Renal pelvis (tissue), 4 donors: ENCODE results near the gene C3orf22. TPM values are rescaled to one million over a fixed set of nuclear protein-coding genes. Genes with fewer than 3 reads are reported as not detected.

ENCODE experiments used
- DNase-seq: peaks from one replicate; pipeline ENCODE4 v3.0.0-alpha.2; 2013
- polyA plus RNA-seq, 3 donors: library from polyadenylated mRNA; unstranded; fragments of 120-200 nt; gene quantifications; one replicate each; pipeline ENCODE4 v1.2.1, GENCODE V29; 2013; ENCODE audit not compliant: insufficient read length in 3 of 3

The C3orf22 gene
- polyA plus RNA-seq, 3 donors, result 0.04 to 0.25 TPM; not detected in 1

- no peak for DNase-seq
Observed at GRCh38 chr3:126528419-126528799, 30.3 kb downstream of the C3orf22 start.

GRCh38 chr3:126527455-126528211, 31.1 kb downstream of the C3orf22 start:
- no peak for DNase-seq

- no peak for DNase-seq
Observed at GRCh38 chr3:126527006-126527405, 31.7 kb downstream of the C3orf22 start.

DNA sequence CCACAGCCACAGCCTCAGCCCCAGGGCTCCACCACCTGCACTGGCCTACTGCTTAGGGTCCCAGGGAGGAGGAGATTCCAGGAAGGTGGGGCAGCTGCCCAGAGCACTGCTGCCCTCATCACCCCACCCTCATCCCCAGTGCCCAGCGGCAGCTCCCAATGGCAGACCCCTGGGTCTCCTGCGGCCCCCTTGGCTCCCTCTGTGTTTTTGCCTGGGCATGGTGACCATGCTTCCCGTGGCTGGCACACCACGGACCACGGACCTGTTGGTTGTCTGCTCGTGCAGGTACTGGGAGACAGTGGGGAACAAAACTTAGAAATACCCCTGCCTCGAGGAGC, 32.1 kb downstream of the C3orf22 start:
- no peak for DNase-seq

DNA sequence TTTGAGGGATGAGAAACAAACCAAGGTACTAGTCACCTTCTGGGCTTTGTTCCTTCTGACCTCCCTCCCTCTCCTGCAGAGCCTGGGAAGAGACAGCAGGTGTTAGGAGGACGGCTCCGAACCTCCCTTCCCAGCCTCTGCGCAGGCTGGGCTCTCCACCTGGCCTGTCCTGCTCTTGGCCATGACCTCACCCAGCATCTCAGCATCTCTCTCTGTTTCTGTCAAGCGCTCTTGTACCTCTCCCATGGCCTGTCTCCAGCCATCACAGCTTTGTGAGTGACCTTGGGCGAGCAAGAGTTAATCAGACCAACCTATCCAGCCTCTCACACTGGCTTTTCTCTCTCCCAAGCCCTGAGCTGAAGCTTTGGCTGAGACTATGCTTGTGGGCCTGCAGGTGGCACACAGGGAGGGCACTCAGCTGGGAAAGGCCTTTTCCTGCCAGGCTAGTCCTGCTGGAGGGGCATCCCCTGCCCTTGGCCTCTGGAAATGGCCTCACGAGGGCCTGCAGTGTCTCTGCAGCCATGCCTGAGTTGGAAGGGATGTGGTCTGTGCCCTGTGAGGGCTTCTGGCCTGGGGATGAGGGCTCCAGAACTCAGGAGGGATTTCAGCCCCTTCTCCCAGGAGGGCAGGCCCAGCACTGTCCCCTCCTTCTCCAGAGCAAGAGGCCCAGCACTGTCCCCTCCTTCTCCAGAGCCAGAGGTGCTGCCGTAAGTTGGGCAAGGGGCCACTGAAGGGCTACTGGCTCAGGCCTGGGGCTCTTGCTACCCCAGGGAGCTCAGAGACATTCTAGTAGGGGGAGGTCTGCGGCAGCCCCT, 32.7 kb downstream of the C3orf22 start:
- DNase-seq, result no peak

- DNase-seq, result no peak
Observed at GRCh38 chr3:126525091-126525852, 33.5 kb downstream of the C3orf22 start.

DNA sequence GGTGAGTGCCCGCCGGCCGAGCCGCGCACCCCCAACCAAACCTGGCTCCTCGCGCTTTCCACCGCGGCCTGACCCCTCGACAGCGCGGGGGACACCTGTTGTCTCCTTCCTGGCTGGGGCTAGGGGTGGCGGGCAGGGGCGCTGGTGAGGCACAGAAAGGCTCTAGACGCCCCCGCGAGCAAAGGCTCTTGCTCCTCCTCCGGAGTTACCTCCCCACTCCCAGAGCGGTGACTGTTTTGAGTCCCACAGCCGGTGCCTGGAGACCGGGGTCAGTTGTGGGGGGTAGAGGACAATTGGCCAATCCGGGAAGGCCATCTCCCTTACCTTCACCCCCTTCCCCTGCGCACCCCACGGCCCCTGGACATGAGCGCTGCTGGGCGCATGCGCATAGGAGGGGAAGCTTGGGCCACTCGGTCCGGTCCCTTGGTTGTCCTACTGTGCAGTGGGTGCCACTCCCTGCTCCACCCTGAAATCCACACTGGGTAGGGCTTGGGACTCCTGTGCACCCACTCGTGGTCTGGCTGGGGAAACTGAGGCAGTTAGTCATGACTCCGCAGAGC, 34.2 kb downstream of the C3orf22 start:
- no peak for DNase-seq

- peak; percentile 46 for DNase-seq
Observed at GRCh38 chr3:126523745-126524428, 34.8 kb downstream of the C3orf22 start, which contains the start of gene CHST13. CHST13 (plus strand) TSS chr3:126524155; CDS start chr3:126524333, 178 bp downstream.

DNA sequence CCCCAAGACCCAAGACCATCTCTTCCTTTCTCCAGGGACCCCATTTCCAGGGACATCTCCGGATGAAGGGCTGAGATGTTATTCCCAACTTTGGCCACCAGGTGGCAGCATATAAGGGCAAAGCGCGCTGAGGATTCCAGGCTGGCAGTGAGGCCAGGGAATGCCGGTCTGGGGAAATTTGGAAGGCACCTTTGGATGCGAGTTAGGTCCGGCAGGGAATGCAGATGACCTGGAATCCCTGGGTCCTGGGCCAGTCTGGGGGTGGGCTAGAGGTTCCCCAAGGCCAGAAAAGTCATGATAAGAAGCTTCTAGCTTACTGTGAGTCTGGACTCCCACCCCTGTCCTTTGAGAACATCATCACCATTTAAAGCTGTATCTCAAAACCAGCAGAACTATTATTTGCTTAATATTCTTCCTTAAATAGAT, 36.4 kb downstream of the C3orf22 start:
- DNase-seq, result no peak

GRCh38 chr3:126521122-126521891, 37.4 kb downstream of the C3orf22 start:
- no peak for DNase-seq

DNA sequence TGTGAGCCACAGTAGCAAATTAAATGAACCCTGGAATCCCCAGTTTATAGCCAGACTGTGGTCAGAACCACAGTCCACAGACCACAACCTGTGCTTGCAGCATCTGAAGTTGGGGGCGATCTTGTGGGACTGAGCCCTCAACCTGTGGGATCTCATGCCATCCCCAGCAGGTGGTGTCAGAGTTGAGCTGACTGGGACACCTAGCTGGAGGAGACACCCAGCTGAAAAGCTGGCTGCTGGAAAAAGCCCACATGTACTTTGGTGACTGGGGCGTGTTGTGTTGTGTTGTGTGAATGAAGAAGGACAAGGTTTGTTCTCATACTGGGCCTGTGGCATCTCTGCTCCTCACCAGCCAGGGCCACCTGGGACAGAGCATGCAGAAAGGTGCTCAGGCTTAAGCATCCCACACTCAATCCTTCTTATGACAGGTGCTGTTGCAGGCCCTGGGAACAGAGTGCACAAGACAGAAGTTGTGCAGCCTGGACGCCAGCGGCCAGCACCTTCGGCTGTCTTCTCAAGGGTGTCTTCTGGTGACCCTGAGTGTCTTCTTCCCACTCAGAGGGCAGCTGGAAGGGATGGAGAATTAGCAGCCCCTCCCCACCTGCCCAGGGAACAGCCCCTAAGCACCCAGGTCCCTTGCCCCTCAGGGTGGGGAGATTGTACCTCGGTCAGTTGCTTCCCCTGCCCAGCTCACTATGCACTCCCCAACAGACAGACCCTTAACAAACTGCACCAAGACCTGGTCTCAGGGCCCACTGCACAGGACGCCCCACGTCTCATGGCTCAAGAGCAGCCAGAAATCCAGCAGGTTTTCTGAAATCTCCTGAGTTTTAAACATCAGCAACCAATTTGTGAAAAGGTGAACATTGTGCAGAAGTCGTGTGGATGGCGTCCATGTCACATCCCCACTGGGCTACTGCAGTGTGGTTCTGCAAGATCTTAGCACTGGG, 39.0 kb downstream of the C3orf22 start:
- DNase-seq, result no peak

- DNase-seq, result no peak
Observed at GRCh38 chr3:126518779-126519177, 40.0 kb downstream of the C3orf22 start.

DNA sequence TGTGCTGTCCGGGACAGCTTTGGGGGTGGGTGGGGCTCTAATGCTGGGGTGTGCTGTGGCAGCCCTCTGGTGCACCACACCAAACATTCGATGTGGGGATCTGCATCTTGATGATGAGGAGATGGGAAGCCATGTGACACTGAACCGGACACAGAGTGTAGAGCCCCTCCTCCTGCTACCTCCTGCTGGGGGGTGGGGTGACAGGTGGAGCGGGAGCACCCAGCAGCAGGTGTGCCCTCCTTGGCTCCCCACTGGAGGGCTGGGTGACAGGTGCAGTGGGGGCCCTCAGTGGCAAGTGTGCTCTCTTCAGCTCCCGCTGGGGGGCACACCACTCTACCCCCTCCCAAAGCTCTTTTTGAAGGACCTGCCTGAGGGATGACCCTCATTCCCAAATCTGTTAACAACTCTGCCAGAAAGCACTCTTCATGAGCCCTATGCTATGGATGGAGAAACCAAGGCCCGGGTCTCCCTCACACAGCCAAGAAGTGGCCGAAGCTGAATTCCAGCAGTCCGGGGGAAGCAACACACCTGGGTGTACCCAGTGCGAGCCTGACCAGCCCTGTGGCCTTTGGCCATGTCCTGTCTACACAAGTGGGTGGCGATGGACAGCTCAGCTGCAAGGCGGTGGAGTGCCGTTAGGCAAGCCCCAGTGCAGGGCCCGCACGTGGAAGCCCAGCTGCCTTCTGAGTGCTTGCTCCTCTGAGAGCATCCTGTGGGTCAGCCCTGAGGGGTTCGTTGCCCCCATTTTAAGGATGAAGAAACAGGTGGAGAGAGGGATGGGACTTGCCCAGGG, 40.5 kb downstream of the C3orf22 start:
- DNase-seq, result no peak

- DNase-seq, result no peak
Observed at GRCh38 chr3:126517291-126517951, 41.3 kb downstream of the C3orf22 start, which contains the start of gene UROC1. UROC1 (minus strand) TSS chr3:126517773; CDS start chr3:126517719, 54 bp downstream.

DNA sequence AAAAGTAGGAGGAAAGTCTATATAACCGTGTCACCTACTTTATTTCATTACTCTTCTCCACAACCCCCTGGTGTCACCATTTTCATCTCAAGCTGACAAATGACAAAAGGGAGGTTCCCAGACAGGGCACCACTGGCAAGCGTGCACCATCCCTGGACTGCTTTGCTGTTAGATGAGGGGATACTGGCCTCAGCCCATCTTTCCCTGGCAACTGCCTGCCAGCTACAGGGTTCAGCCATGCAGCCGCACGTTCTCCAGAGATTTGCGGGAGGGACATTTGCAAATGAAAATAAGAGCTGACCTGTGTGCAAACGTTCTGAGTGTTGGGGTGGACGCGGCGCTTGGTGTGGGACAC, 41.8 kb downstream of the C3orf22 start:
- DNase-seq, result no peak

DNA sequence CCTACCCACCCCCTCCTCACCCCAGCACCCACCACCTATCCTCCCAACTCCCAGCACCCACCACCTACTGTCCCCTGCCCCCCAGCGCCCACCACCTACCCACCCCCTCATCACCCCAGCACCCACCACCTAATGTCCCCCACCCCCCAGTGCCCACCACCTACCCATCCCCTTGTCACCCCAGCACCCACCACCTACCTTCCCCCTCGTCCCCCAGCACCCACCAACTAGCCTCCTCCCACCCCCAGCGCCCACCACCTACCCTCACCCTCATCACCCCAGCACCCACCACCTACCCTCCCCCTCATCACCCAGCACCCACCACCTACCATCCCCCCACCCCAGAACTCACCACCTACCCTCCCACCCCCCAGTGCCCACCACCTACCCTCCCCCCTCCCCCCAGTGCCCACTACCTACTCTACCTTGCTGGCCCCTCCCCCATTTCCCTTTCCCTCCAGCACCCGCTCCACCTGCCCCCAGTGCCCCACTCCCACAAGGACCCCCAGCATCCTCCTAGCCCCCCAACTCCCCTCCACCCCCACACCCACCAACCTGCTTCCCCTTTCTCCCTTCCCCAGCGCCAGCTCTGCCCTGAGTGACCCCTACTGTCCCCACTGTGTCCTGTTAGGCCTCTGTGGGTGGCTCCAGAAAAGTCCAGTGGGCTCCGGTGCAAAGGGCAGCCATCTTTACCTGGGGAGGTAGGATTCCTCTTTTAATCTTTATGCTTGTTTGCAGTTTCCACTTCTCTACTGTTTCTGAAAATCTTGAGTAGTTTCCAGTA, 42.4 kb downstream of the C3orf22 start:
- no peak for DNase-seq

GRCh38 chr3:126515066-126515706, 43.5 kb downstream of the C3orf22 start:
- DNase-seq, result no peak
